Left ventricle myocardium inferior (tissue), 1 donor: Measurements from ENCODE around the gene DEPDC5. TPM values are rescaled to one million over a fixed set of nuclear protein-coding genes. Genes with fewer than 3 reads are reported as not detected.
"Not testable (repeated sequence)": the region's sequence is repeated elsewhere in the genome, so short reads cannot be mapped to it uniquely, and the experiment has no call there.

Experiments
- DNase-seq: peaks from one replicate; pipeline ENCODE4 v3.0.0-alpha.2; 2020
- H3K27ac ChIP-seq: fragments of 200-600 bp; replicated peaks from 2 replicates; pipeline ENCODE4 v1.8.0; 2021
- H3K27me3 ChIP-seq: fragments of 200-600 bp; 2 replicates; pipeline ENCODE4 v1.8.0; 2021; ENCODE audit warnings: low read depth
- H3K36me3 ChIP-seq: fragments of 200-600 bp; 2 replicates; pipeline ENCODE4 v1.8.0; 2021
- H3K4me1 ChIP-seq: fragments of 200-600 bp; 2 replicates; pipeline ENCODE4 v1.8.0; 2021
- H3K4me3 ChIP-seq: fragments of 200-600 bp; 2 replicates; pipeline ENCODE4 v1.8.0; 2021; ENCODE audit warnings: mild to moderate bottlenecking, moderate library complexity
- H3K9me3 ChIP-seq: fragments of 200-600 bp; replicated peaks from 2 replicates; pipeline ENCODE4 v1.8.0; 2021
- CTCF ChIP-seq: fragments of 200-600 bp; IDR thresholded peaks from 2 replicates; pipeline ENCODE4 v1.8.0; 2021; ENCODE audit warnings: antibody characterized with exemption, mild to moderate bottlenecking, borderline replicate concordance
- intact Hi-C: fragments of 100-400 bp; cut with micrococcal nuclease; formaldehyde crosslinking; loops from one replicate; pipeline ENCODE4 v1.11.0; 2022
- total RNA-seq: library from RNA; stranded (reverse); fragmentation: NEBNext Ultra II Directional; extraction: Animal tissue kit (Norgen Biotek cat#: 25700); gene quantifications from one replicate; pipeline ENCODE4 v1.2.1, GENCODE V29; 2021
- donor health status: DM: no; HTN: yes; CAD: no; lungs with severe emphysema.

Gene DEPDC5
- total RNA-seq, 1 donor from 2014 or later, result 11.4 TPM

GRCh38 chr22:31753005-31753633 is 700 bp upstream of the DEPDC5 start:
- Histone ChIP-seq H3K27me3 (no peaks in the 10 kb centered on the region), H3K4me1 (peaks cover 63% of the 10 kb centered on the region), H3K4me3 (peak overlapping the region; percentile 76), H3K9me3 (no peaks in the 10 kb centered on the region), H3K27ac (peak overlapping the region; percentile 97), H3K36me3 (peaks cover 1% of the 10 kb centered on the region)
- intact Hi-C loops, result no loop called here
- TF ChIP-seq CTCF, result no peak
- DNase-seq, result peak; percentile 37

DNA sequence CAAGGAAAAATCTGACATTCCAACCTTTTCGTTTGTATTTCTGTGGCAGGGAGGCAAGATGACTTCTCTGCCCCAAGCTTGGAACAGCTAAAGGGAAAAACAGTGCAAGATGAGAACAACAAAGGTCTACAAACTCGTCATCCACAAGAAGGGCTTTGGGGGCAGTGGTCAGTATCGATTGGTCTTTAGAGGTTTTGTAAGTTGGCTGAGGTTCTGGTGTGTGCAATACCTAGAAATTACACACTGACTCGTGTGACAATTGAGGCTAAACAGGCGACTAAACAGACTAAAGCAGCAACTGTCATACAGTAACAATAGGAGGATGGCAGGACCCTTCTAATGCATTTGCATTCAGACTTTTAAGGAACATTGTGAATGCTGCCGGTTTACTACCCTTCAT is 994 bp downstream of the DEPDC5 start:
- no peak for TF ChIP-seq CTCF
- peaks cover 46% of the 10 kb centered on the region for H3K4me1 ChIP-seq
- peaks cover 18% of the 10 kb centered on the region for H3K36me3 ChIP-seq
- peak overlapping the region; percentile 97 for H3K27ac ChIP-seq
- no peaks in the 10 kb centered on the region for H3K27me3 ChIP-seq
- no peak for DNase-seq
- intact Hi-C loops, result no loop called here
- H3K4me3 ChIP-seq, result peak overlapping the region; percentile 76
- H3K9me3 ChIP-seq, result no peaks in the 10 kb centered on the region

DNA sequence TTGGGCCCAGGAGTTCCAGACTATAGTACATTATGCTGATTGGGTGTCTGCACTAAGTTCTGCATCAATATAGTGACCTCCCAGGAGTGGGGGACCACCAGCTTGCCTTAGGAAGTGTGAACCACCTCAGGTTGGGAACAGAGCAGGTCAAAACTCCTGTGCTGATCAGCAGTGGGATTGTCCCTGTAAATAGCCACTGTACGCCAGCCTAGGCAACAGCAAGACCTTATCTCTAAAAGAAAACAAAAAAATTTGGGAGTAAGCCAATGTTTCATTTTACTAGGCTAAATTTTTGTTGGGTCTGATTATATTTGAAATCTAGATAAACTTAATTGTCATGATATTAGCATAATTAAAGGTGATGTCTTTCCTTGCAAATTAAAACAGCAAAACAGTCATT is 3.4 kb downstream of the DEPDC5 start:
- Histone ChIP-seq H3K36me3 (peaks cover 41% of the 10 kb centered on the region), H3K4me1 (peaks cover 30% of the 10 kb centered on the region), H3K9me3 (no peaks in the 10 kb centered on the region), H3K4me3 (no peak overlapping the region), H3K27me3 (no peaks in the 10 kb centered on the region), H3K27ac (no peak overlapping the region)
- intact Hi-C loops, result no loop called here
- no peak for DNase-seq
- TF ChIP-seq CTCF, result no peak

DNA sequence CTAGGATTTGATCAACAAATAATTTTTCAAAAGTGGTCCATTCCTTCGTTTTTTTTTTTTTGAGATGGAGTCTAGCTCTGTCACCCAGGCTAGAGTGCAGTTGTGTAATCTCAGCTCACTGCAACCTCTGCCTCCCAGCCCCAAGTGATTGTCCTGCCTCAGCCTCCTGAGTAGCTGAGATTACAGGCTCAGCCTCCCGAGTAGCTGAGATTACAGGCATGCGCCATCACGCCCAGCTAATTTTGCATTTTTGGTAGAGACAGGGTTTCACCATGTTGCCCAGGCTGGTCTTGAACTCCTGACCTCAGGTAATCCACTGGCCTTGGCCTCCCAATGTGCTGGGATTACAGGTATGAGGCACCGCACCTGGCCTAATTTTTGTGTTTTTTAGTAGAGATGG is 5.0 kb downstream of the DEPDC5 start:
- H3K4me3 ChIP-seq, H3K27me3 ChIP-seq, DNase-seq, H3K9me3 ChIP-seq, H3K27ac ChIP-seq, intact Hi-C loops: not testable (repeated sequence)
- H3K36me3 ChIP-seq, result peaks cover 57% of the 10 kb centered on the region
- H3K4me1 ChIP-seq, result peaks cover 17% of the 10 kb centered on the region

GRCh38 chr22:31764785-31765184 is 11.0 kb downstream of the DEPDC5 start:
- Histone ChIP-seq H3K27ac (no peak overlapping the region), H3K36me3 (peaks cover 99% of the 10 kb centered on the region)
- intact Hi-C loops, result no loop called here

More at GRCh38 chr22:31764785-31765184, 11.0 kb downstream of the DEPDC5 start:
- no peaks in the 10 kb centered on the region for H3K27me3 ChIP-seq
- H3K4me3 ChIP-seq, result no peak overlapping the region
- TF ChIP-seq CTCF, result no peak
- H3K9me3 ChIP-seq, result no peaks in the 10 kb centered on the region
- no peaks in the 10 kb centered on the region for H3K4me1 ChIP-seq
- DNase-seq, result no peak
